ENCODE data around the gene SRSF1.

The SRSF1 gene

DNA sequence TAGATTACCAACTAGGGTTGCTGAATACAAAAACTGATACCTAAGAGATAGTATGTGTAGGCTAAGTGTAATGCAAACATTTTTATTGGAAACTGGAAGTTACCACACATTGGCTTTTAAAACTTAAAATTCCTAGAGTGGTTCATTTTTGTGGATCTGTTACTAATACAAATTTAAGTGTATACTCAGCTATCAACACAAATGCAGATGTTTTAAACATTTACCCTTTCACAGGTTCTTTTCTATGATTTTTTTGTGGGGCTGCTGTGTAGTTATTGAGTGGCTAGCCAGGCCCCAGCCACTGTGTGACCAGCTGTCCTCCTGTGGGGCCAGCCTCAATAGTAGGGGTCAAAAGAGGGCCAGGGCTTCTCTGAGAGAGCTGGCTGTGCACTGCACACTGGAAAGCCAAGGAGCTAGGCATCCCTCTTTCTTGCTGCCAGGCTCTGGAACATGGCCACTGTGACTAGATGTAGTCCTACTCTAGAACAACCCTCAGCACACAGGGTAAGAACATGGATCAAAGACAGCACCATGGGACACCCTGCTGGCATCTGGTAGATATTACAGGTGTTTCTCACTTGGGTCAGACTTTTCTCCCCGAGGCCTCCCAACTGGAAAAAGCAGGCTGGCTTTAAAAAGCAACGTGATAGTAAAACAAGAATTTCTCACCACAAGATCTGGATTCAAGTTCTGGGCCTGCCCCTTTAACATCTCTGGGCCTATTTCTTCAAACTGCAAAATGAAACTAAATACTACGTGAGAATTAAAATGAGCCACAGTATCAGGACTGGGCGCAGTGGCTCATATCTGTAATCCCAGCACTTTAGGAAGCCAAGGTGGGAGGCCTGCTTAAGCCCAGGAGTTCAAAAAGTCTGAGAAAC, 11.7 kb downstream of the SRSF1 start:
- no peak for FAIRE-seq
- TF ChIP-seq, protein P1, sequence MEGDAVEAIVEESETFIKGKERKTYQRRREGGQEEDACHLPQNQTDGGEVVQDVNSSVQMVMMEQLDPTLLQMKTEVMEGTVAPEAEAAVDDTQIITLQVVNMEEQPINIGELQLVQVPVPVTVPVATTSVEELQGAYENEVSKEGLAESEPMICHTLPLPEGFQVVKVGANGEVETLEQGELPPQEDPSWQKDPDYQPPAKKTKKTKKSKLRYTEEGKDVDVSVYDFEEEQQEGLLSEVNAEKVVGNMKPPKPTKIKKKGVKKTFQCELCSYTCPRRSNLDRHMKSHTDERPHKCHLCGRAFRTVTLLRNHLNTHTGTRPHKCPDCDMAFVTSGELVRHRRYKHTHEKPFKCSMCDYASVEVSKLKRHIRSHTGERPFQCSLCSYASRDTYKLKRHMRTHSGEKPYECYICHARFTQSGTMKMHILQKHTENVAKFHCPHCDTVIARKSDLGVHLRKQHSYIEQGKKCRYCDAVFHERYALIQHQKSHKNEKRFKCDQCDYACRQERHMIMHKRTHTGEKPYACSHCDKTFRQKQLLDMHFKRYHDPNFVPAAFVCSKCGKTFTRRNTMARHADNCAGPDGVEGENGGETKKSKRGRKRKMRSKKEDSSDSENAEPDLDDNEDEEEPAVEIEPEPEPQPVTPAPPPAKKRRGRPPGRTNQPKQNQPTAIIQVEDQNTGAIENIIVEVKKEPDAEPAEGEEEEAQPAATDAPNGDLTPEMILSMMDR (IDR thresholded peaks at IDR 0.05; ENCODE audit: insufficient read depth, missing control alignments) = peak; percentile 83
- no peak for DNase-seq (ENCODE audit: insufficient read length, low spot score)

DNA sequence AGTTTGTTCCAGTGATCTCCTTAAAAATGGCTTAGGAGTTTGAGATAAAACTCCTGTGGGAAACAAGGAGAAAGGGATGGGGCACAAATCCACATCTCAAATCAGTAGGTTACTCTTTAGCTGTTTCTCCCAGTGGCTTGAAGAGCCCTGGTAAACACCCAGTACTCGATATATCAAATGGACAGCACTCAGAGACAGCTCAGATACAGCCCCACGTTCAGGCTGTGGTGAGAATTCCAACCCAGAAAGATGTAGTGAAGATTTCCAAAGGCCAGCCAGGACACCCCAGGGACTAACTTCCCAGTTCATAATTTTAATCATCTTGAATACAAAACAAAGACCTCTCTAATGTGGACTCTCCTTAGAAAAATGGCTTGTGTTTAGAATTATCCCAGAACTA, 12.6 kb downstream of the SRSF1 start:
- DNase-seq (ENCODE audit: insufficient read length, low spot score) (no peak), FAIRE-seq (no peak)
- TF ChIP-seq, protein P1 (IDR thresholded peaks at IDR 0.05; ENCODE audit: insufficient read depth, missing control alignments) = no peak

DNA sequence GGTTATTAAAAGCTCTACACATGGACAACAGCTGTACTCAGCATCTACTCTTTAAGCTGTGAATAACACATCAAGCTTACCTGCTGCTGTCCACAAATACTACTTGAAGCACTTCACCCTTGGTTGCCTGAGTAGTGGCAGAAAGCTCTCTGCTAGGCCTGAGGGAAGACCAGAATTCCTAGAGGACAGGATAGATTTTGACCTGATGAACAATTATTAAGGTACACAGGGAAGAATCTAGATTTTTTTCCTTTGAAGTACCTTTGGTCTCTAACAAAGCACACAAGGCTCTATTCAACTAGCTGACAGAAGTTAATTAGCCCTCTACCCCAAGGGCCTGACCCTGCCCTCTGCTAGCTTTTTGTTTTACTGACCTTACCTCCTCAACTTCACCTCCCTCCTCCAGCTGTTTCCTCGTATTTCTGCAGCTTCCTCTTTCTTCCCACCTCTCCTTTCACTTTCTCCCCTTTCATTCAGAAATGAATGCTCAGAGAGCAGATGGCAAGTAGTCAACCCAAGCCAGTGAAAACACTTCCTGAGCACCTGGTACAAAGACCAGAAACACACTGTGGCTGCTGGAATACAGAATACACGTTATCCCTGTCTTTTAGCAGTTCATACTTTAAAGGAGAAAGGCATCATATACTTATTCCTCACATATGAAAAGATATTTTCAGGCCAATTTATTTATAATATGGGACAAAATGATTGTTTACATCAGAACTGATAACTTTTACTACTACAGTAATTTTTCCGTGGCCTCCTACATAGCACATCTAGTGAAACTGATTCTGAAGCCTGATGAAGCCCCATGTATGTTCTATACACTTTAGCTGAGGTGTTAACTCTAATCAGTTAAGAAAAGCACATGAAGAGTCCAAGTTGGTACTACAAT, 13.3 kb downstream of the SRSF1 start:
- FAIRE-seq (no peak), DNase-seq (ENCODE audit: insufficient read length, low spot score) (no peak)
- TF ChIP-seq, protein P1 (IDR thresholded peaks at IDR 0.05; ENCODE audit: insufficient read depth, missing control alignments) = no peak

DNA sequence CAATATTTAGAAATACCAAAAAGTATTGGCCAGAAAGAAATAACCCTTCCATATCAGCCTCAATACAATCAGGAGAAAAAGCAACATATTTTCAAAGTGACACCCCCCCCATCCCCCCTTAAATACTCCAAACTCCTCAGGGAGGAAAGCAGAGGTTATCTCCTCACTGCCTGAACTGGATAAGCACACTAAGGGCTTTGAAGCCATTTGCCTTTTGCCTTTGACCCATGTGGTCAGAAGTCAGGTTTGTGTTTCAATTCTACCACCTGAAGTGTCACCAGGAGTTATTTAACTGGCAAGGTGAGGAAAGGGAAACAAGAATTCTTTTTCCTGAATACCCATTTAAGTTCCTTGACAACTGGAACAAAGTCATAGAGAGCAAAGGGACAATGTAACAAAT, 15.5 kb downstream of the SRSF1 start:
- no peak for DNase-seq (ENCODE audit: insufficient read length, low spot score)
- TF ChIP-seq, protein P1 (IDR thresholded peaks at IDR 0.05; ENCODE audit: insufficient read depth, missing control alignments) = no peak
- no peak for FAIRE-seq

DNA sequence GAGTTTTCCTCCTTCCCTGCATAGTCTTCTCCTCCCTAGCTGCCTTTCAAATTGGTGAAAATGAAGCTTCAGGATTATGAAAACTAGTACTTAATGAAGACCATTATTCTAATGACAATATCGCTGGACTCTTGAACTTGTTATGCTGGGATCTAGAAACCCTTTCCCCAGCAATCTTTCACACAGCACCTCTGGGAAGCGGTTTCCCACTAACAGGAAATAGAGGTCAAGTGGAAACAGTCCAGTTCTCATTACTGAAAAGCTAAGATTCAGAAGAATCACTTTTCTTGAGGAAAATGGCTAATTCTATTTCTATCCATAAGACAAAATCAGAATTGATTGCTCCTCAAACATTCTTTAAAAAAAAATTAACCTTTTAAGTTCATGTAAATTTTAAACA, 17.0 kb downstream of the SRSF1 start:
- FAIRE-seq (no peak), DNase-seq (ENCODE audit: insufficient read length, low spot score) (no peak)
- TF ChIP-seq, protein P1 (IDR thresholded peaks at IDR 0.05; ENCODE audit: insufficient read depth, missing control alignments) = no peak

DNA sequence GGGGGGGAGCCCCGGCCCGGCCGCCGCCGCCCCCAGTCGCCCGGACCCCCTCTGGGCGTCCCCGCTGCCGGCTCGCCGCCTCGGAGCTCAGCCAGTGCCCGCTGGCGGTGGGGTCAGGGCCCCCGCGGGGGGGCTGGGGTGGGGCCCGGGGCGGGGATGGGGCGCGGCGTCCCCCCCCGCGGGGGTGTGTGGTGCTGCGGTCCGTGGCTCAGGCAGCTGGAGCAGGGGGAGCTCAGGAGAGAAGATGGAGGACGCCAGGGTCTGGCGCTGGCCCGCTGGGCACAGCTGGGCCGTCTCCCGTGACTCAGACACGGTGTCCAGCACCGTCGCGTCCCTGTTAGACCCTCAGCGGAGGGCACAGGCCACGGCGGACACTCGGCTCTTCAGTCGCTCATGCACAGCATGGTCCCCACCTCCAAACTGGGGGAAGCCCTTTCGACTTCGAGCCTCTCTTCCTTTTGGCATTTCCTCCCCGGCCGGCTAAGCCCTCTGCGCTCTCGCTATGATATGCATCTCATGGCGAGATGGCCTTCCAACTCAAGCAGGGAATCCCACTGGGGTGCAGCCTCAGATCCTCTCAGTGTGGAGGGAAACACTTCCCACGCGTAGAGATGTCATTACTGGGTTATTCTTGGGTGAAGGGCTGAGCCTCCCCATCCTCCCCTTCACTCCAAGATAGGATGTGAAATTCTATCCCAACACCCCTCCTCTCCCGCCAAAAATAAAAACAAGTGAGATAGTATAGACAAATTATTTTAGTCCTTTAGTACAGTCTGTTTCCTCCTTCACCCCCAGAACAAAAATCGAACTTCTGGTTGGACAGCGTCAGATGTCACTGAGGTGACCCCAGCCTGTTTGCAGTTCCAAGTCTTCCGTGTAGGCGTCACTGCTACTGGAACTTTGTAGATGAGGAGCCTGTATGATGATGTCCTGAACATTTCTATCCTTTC, 18.5 kb downstream of the SRSF1 start:
- FAIRE-seq = no peak
- TF ChIP-seq, protein P1 (IDR thresholded peaks at IDR 0.05; ENCODE audit: insufficient read depth, missing control alignments) = no peak
- peak; percentile 68 for DNase-seq (ENCODE audit: insufficient read length, low spot score)
